Activated naive CD8-positive, alpha-beta T cell treated with anti-CD3 and anti-CD28 coated beads, Interleukin-2, amount 50 U/mL, for 16 hours (primary cell): Measurements from ENCODE around the gene PROSER3.

ENCODE experiments used
- DNase-seq: peaks from one replicate; pipeline ENCODE4 v3.0.0-alpha.2; 2020; ENCODE audit warnings: low read depth, low spot score

PROSER3 gene

GRCh38 chr19:35757749-35758608, at the start of gene PROSER3:
TSS of gene PROSER3 (plus strand) at chr19:35758176. CDS start at chr19:35758216, 40 bp downstream.
- peak; percentile 95 for DNase-seq

- no peak for DNase-seq
Measured at GRCh38 chr19:35708391-35708790, 49.6 kb upstream of the PROSER3 start.

GRCh38 chr19:35710784-35711723, 46.9 kb upstream of the PROSER3 start:
- DNase-seq = peak; percentile 40

DNA sequence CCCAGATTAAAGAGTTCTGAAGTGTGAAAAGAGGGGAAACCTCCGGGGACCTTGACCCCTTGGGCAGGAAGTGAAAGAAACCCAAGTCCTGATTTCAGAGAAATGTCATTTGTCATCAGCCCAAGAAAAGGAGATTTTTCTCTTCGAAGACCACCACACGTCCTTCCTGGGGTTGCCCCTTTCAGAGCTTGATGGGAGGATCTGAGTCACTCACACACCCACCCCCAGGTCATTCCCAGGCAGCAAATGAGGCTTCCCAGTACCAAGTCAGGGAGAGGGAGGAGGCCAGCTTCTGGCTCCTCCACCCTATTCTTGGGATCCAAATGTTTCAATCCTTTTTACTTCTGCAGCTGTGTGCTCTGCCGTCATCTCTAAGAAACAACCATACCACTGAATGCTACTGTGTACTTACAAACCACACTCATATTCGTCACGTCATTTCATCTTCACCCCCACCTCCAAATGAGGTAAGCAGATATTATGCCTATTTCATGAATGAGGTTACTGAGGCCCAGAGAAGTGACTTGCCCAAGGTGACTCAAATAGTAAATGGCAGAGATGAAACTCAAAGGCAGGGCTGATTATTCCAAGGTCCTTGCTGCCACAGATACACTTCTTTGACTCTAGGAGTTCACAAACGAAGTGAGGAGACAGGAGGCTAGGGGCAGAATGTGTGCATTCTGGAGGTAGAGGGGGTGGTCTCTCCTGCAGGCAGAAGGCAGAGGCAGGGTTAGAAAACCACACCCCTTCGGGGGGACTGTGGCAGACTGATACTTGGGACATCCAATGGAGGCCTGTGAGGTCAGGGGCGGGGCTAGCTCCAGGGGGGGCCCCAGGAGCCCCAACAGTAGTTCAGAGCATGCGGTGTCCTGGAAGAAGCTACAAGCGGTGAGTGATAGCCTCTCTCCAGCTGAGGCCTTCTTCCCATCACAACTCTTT, 45.1 kb upstream of the PROSER3 start:
- DNase-seq = peak; percentile 37

DNA sequence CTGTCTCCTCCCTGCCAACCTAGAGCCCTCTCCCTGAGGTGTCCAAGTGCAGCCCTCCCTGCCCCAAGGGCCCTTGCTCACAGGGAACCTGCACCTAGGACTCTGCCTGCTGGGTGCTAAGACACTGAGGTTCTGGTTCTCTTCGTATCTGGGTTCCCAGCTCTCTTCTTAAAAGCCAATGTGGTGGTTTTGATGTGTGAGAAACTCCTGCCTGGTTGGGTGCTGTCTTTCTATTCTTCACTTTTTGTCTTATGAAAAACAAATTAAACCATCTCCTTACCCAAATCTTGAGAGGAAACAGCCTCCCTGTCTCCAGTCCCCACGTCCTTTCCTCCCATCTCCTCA, 44.5 kb upstream of the PROSER3 start:
- no peak for DNase-seq

DNA sequence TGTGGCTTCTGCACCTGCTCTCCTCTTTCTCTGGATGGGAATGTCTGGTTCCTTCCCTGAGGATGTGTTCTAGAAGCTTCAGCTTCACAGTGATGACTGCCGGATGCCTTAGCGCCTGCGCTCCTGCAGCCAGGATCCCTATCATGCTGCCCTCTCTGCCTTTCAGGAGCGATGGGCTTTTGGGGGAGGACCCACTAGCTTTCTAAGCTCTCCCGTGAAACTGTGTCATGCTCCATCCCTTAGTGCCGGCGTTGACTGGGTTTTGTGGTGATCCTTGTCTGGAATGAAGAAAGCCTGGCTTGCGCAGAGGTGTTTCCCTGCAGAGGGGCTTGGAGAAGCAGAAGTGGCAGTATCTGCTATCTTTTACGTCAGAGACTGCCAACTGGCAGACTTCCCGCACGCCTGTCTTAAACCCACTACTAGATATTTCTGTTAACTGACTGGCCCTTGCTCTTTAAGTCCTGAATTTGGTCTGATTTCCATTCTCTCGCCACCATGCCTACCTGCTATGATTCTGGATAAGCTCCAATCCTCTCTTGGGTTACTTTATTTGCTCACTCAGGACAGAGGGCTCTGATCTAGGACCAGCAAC, 44.0 kb upstream of the PROSER3 start:
- DNase-seq = no peak

GRCh38 chr19:35714601-35715354, 43.2 kb upstream of the PROSER3 start:
- DNase-seq = no peak

GRCh38 chr19:35715355-35715809, 42.6 kb upstream of the PROSER3 start:
- no peak for DNase-seq

- DNase-seq = no peak
Measured at GRCh38 chr19:35715981-35716800, 41.8 kb upstream of the PROSER3 start.

DNA sequence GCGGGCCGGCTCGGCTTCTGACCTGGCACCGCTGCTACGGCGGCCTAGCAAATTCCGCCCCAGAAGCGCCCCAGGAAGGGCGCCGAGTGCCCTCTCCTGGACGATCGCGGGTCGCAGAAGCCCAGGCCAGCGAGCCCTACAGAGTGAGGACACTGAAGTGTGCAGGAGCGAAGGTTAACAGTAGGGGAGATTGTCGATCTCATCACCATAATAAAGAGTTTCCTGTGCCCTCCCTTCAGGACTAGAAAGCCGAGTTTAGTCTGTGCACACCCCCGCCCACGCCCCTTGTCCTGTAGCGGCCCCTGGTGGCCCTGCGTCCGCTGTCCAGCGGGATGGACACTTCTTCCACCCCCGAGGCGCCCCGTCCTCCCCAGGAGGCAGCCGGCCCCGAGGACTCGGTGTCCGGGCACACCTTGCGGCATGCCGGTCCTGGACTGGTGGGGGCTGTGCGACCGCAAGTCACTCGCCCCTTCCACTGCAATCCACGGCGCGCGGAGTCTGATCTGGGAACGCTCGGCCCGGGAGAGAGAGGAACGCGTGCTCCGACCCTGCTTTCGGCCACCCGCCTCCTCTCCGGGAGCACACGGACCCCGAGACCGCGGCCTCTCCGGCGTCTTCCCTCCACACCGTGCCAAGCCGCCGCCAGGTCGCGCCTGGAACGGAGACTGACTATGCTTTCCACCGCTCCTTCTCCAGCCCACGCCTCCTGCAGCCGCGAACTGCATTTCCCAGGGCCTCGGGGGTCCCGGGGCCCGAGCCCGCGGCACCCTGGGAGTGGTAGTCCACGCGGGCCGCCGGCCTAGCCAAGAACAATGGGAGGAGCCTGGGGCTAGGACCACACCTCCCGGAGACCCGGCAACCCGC, 40.9 kb upstream of the PROSER3 start:
- peak; percentile 96 for DNase-seq

DNA sequence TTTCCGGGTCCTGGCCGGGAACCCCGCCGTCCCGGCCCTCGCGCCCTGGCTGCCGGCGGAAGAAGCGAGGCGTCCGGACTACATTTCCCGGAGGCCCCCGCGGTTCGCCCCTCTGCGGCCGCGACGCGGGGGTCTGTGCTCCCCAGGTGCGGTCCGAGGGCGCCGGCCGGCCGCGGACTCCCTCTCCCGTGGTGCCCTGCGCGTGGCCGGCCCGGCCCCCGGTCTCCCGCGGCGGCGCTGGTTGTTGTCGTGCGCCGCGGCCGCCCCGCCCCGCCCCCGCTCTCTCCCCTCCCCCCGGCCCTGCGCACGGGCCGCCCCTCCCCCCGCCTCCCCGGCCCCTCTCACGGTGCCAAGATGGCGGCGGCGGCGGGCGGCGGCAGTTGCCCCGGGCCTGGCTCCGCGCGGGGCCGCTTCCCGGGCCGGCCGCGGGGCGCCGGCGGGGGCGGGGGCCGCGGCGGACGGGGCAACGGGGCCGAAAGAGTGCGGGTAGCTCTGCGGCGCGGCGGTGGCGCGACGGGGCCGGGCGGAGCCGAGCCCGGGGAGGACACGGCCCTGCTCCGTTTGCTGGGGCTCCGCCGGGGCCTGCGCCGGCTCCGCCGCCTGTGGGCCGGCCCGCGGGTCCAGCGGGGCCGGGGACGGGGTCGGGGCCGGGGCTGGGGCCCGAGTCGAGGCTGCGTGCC, 40.2 kb upstream of the PROSER3 start, which contains the start of gene KMT2B:
Gene KMT2B, plus strand, starts transcription at position 339 of the 680 bp plus-strand sequence. Its CDS starts 16 bp downstream, at position 355.
- no peak for DNase-seq

GRCh38 chr19:35718345-35719041, 39.5 kb upstream of the PROSER3 start:
- DNase-seq = peak; percentile 24

DNA sequence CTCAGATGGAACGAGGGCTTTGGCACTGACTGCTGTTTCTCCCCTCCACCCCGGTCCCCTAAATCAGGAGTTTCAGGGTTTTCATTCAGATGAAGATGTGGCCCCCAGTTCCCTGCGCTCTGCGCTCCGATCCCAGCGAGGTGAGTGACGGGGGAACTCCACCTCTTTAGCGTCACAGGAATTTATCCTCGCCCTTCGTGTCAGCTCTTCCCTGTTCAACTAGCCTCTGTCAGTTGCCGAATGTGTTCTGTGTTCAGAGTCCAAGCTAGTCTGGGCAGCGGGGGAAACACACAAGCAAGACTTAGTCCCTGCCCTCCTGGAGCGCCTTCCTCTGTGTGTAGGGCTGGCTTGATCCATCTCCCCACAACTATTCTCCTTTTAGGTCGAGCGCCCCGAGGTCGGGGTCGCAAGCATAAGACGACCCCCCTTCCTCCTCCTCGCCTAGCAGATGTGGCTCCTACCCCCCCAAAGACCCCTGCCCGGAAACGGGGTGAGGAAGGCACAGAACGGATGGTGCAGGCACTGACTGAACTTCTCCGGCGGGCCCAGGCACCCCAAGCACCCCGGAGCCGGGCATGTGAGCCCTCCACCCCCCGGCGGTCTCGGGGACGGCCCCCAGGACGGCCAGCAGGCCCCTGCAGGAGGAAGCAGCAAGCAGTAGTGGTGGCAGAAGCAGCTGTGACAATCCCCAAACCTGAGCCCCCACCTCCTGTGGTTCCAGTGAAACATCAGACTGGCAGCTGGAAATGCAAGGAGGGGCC, 38.4 kb upstream of the PROSER3 start:
- no peak for DNase-seq

GRCh38 chr19:35720163-35720524, 37.8 kb upstream of the PROSER3 start:
- no peak for DNase-seq

GRCh38 chr19:35720648-35721047, 37.3 kb upstream of the PROSER3 start:
- no peak for DNase-seq

GRCh38 chr19:35721374-35721773, 36.6 kb upstream of the PROSER3 start:
- DNase-seq = no peak
